ENCODE results near the gene SMG5.

The SMG5 gene

DNA sequence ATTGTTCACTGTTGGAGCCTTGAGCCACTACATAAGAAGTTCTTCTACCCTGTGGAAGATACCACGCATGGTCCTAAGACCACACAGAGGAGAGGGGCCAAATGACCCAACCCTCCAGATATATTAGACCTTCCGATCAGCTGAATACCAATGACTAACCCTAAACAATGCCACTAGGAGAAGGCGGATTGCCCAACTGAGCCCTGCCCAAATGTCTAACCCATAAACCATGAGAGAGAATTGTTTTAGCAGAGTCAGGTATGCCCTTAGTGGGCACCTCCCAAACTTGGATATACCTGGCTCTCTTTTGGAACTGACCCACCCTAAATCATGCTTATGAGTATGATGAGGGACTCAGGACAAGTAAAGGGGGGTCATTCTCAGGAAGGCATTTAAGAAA, 12.3 kb downstream of the SMG5 start:
- H3K9ac ChIP-seq (ENCODE audit: low read length), result no peak overlapping the region
- peaks cover 52% of the 10 kb centered on the region for H3K36me3 ChIP-seq (ENCODE audit: control insufficient read depth, insufficient read depth, low read length)
- no peaks in the 10 kb centered on the region for H3K4me1 ChIP-seq (ENCODE audit: control insufficient read depth, insufficient read depth, low read length)
- H3K27ac ChIP-seq (ENCODE audit: low read depth, low read length), result no peak overlapping the region
- no peak overlapping the region for H3K4me3 ChIP-seq (ENCODE audit: low read length)
- no peaks in the 10 kb centered on the region for H3K27me3 ChIP-seq (ENCODE audit: control insufficient read depth, insufficient read depth, low read length)

- Histone ChIP-seq H3K36me3 (ENCODE audit: control insufficient read depth, insufficient read depth, low read length) (peaks cover 42% of the 10 kb centered on the region), H3K9ac (ENCODE audit: low read length) (no peak overlapping the region), H3K27me3 (ENCODE audit: control insufficient read depth, insufficient read depth, low read length) (no peaks in the 10 kb centered on the region), H3K4me3 (ENCODE audit: low read length) (no peak overlapping the region), H3K27ac (ENCODE audit: low read depth, low read length) (no peak overlapping the region), H3K4me1 (ENCODE audit: control insufficient read depth, insufficient read depth, low read length) (no peaks in the 10 kb centered on the region)
Measured at GRCh38 chr1:156268336-156268735, 14.3 kb downstream of the SMG5 start.

DNA sequence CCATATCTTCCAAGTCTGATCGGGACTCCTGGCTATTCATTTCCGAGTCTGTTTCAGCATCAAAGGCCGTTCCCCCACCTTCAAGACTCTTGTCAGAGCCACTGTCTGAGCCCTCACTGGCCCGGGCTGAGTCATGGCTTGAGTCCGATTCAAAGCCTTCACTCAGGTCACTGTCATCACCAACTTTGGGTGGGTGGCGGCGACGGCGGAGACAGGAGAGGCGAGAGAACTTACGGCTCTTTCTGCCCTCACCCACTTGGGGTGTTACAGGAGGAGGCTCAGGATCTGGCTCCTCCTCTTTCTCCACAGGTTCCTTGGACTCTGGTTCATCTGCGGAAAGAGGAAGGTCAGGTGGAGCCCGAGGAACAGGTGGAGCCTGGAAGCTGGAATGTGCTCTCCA, 16.6 kb downstream of the SMG5 start:
- no peak overlapping the region for H3K4me3 ChIP-seq (ENCODE audit: low read length)
- H3K27ac ChIP-seq (ENCODE audit: low read depth, low read length), result no peak overlapping the region
- no peaks in the 10 kb centered on the region for H3K4me1 ChIP-seq (ENCODE audit: control insufficient read depth, insufficient read depth, low read length)
- H3K27me3 ChIP-seq (ENCODE audit: control insufficient read depth, insufficient read depth, low read length), result no peaks in the 10 kb centered on the region
- peaks cover 44% of the 10 kb centered on the region for H3K36me3 ChIP-seq (ENCODE audit: control insufficient read depth, insufficient read depth, low read length)
- H3K9ac ChIP-seq (ENCODE audit: low read length), result no peak overlapping the region

GRCh38 chr1:156263288-156263655, 19.4 kb downstream of the SMG5 start:
- no peak overlapping the region for H3K9ac ChIP-seq (ENCODE audit: low read length)
- H3K4me1 ChIP-seq (ENCODE audit: control insufficient read depth, insufficient read depth, low read length), result no peaks in the 10 kb centered on the region

DNA sequence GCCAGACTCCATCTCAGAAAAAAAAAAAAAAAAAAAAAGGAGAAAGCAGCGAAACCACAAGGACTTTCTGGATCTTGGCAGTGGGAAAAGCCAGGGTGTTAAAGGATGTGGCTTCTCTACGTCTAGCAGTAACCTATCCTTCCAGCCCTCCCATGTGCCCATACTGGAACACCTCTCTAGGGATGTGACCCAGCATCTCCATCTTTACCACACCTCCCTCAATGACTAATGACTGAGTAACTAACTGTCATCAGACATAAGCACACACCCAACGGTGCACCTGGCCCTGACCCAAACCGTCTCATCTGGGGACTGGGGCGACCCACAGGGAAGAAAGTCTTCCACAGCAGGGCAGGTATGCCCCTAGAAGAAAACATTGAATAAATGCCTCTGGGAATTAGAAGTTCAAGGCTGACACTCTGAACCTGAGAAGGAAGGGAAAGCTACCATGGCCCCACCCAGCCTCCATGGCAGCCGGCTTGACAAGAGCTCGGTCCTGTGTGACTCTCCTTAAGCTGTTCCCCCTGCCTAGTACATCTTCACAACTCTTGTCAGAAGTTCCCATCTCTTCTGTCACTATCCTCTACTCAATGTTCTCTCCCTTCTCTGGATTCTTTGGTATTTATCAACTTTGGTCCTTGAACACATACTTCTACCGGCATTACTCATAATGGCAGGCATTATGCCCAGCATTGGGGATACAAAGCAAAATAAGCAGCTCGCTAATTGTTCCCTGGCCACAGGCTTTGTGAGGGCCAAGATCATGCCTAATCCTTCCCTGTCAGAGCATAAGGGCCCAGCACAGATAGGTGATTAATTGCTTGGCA, 20.0 kb downstream of the SMG5 start:
- Histone ChIP-seq H3K4me3 (ENCODE audit: low read length) (no peak overlapping the region), H3K27me3 (ENCODE audit: control insufficient read depth, insufficient read depth, low read length) (no peaks in the 10 kb centered on the region), H3K27ac (ENCODE audit: low read depth, low read length) (no peak overlapping the region), H3K4me1 (ENCODE audit: control insufficient read depth, insufficient read depth, low read length) (no peaks in the 10 kb centered on the region), H3K9ac (ENCODE audit: low read length) (no peak overlapping the region), H3K36me3 (ENCODE audit: control insufficient read depth, insufficient read depth, low read length) (peaks cover 59% of the 10 kb centered on the region)

More at GRCh38 chr1:156263288-156263655, 19.4 kb downstream of the SMG5 start:
- H3K36me3 ChIP-seq (ENCODE audit: control insufficient read depth, insufficient read depth, low read length), result peaks cover 60% of the 10 kb centered on the region
- no peak overlapping the region for H3K4me3 ChIP-seq (ENCODE audit: low read length)
- H3K27ac ChIP-seq (ENCODE audit: low read depth, low read length), result no peak overlapping the region
- no peaks in the 10 kb centered on the region for H3K27me3 ChIP-seq (ENCODE audit: control insufficient read depth, insufficient read depth, low read length)

DNA sequence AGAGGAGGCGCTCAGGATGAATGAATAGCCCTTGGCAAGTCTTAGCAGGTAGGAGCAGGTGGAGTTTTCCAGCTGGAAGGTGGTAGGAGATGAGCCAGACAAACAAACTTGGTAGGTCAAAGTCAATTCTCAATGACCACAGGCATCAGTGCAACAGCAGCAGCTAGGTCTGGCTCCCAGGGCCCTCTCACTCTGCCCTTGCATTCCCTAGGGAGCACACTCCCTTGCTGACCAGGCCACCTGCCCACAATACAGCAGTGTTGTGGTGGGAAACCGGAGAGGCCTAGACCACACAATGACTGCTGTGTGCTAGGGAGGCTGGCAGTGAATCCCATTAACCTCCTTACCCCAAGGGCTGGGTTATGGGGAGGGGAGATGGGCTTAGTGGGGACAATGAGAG, 21.7 kb downstream of the SMG5 start:
- H3K9ac ChIP-seq (ENCODE audit: low read length), result no peak overlapping the region
- no peaks in the 10 kb centered on the region for H3K27me3 ChIP-seq (ENCODE audit: control insufficient read depth, insufficient read depth, low read length)
- H3K4me3 ChIP-seq (ENCODE audit: low read length), result no peak overlapping the region
- H3K36me3 ChIP-seq (ENCODE audit: control insufficient read depth, insufficient read depth, low read length), result peaks cover 62% of the 10 kb centered on the region
- H3K27ac ChIP-seq (ENCODE audit: low read depth, low read length), result no peak overlapping the region
- H3K4me1 ChIP-seq (ENCODE audit: control insufficient read depth, insufficient read depth, low read length), result no peaks in the 10 kb centered on the region

- no peak overlapping the region for H3K27ac ChIP-seq (ENCODE audit: low read depth, low read length)
- peaks cover 65% of the 10 kb centered on the region for H3K36me3 ChIP-seq (ENCODE audit: control insufficient read depth, insufficient read depth, low read length)
- H3K4me3 ChIP-seq (ENCODE audit: low read length), result no peak overlapping the region
- no peaks in the 10 kb centered on the region for H3K27me3 ChIP-seq (ENCODE audit: control insufficient read depth, insufficient read depth, low read length)
- H3K4me1 ChIP-seq (ENCODE audit: control insufficient read depth, insufficient read depth, low read length), result no peaks in the 10 kb centered on the region
- no peak overlapping the region for H3K9ac ChIP-seq (ENCODE audit: low read length)
Measured at GRCh38 chr1:156259805-156260204, 22.8 kb downstream of the SMG5 start.

GRCh38 chr1:156258859-156259258, 23.8 kb downstream of the SMG5 start:
- Histone ChIP-seq H3K4me3 (ENCODE audit: low read length) (no peak overlapping the region), H3K9ac (ENCODE audit: low read length) (no peak overlapping the region), H3K36me3 (ENCODE audit: control insufficient read depth, insufficient read depth, low read length) (peaks cover 67% of the 10 kb centered on the region), H3K27me3 (ENCODE audit: control insufficient read depth, insufficient read depth, low read length) (no peaks in the 10 kb centered on the region), H3K27ac (ENCODE audit: low read depth, low read length) (no peak overlapping the region), H3K4me1 (ENCODE audit: control insufficient read depth, insufficient read depth, low read length) (no peaks in the 10 kb centered on the region)

GRCh38 chr1:156257711-156258110, 24.9 kb downstream of the SMG5 start:
- Histone ChIP-seq H3K4me1 (ENCODE audit: control insufficient read depth, insufficient read depth, low read length) (no peaks in the 10 kb centered on the region), H3K27me3 (ENCODE audit: control insufficient read depth, insufficient read depth, low read length) (no peaks in the 10 kb centered on the region), H3K9ac (ENCODE audit: low read length) (no peak overlapping the region), H3K4me3 (ENCODE audit: low read length) (no peak overlapping the region), H3K36me3 (ENCODE audit: control insufficient read depth, insufficient read depth, low read length) (peaks cover 69% of the 10 kb centered on the region), H3K27ac (ENCODE audit: low read depth, low read length) (no peak overlapping the region)

DNA sequence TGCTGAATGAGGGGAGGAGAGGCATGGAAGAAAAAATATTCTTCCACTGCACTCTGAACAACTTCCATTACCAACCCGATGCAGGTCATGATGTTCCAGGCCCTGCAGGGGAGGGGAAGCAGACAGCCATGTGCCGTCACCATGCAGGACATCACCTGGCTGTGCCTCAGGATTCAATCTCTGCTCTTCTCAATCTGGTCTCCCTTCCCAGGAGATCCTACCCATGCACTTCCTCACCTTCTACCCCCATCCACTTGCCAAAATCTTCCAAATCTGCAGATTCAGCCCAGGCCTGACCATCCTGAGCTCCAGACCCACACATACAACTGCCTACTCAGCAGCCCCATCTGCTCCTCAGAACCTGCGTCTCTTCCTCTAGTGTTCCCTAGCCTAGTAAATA, 29.0 kb downstream of the SMG5 start:
- Histone ChIP-seq H3K27me3 (ENCODE audit: control insufficient read depth, insufficient read depth, low read length) (no peaks in the 10 kb centered on the region), H3K27ac (ENCODE audit: low read depth, low read length) (no peak overlapping the region), H3K4me3 (ENCODE audit: low read length) (no peak overlapping the region), H3K4me1 (ENCODE audit: control insufficient read depth, insufficient read depth, low read length) (no peaks in the 10 kb centered on the region), H3K9ac (ENCODE audit: low read length) (no peak overlapping the region), H3K36me3 (ENCODE audit: control insufficient read depth, insufficient read depth, low read length) (peaks cover 68% of the 10 kb centered on the region)

DNA sequence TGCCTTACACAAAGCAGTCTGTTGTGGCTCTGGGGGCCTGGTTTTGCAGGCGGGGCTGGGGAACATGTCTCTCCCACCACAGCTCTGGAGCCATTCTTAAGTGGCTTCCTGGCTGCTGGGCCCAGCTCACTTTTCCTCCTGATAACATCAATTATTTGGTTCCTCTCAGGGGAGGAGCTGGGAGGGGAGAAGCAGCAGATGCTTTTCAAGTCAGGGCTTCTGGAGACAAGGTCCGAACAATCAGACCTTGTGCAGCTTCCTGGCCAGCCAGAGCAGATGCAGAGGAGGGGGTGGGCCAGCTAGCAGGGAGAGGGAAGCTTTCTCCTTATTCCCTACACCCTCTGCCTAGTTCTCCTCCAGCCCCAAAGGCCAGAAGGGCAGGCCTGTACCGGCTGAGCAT, 31.1 kb downstream of the SMG5 start:
- no peak overlapping the region for H3K27ac ChIP-seq (ENCODE audit: low read depth, low read length)

GRCh38 chr1:156249593-156249992, 33.0 kb downstream of the SMG5 start:
- H3K27ac ChIP-seq (ENCODE audit: low read depth, low read length), result no peak overlapping the region
- H3K4me1 ChIP-seq (ENCODE audit: control insufficient read depth, insufficient read depth, low read length), result peaks cover 3% of the 10 kb centered on the region
- H3K27me3 ChIP-seq (ENCODE audit: control insufficient read depth, insufficient read depth, low read length), result peaks cover 21% of the 10 kb centered on the region
- peaks cover 43% of the 10 kb centered on the region for H3K36me3 ChIP-seq (ENCODE audit: control insufficient read depth, insufficient read depth, low read length)
- H3K4me3 ChIP-seq (ENCODE audit: low read length), result no peak overlapping the region
- H3K9ac ChIP-seq (ENCODE audit: low read length), result no peak overlapping the region

More for the DNA sequence above, 31.1 kb downstream of the SMG5 start:
- no peak overlapping the region for H3K9ac ChIP-seq (ENCODE audit: low read length)
- H3K4me3 ChIP-seq (ENCODE audit: low read length), result no peak overlapping the region
- H3K36me3 ChIP-seq (ENCODE audit: control insufficient read depth, insufficient read depth, low read length), result peaks cover 52% of the 10 kb centered on the region
- peaks cover 3% of the 10 kb centered on the region for H3K4me1 ChIP-seq (ENCODE audit: control insufficient read depth, insufficient read depth, low read length)
- H3K27me3 ChIP-seq (ENCODE audit: control insufficient read depth, insufficient read depth, low read length), result peaks cover 2% of the 10 kb centered on the region

- no peak overlapping the region for H3K9ac ChIP-seq (ENCODE audit: low read length)
- peaks cover 35% of the 10 kb centered on the region for H3K36me3 ChIP-seq (ENCODE audit: control insufficient read depth, insufficient read depth, low read length)
- no peak overlapping the region for H3K4me3 ChIP-seq (ENCODE audit: low read length)
- no peak overlapping the region for H3K27ac ChIP-seq (ENCODE audit: low read depth, low read length)
- H3K4me1 ChIP-seq (ENCODE audit: control insufficient read depth, insufficient read depth, low read length), result peaks cover 3% of the 10 kb centered on the region
- peaks cover 21% of the 10 kb centered on the region for H3K27me3 ChIP-seq (ENCODE audit: control insufficient read depth, insufficient read depth, low read length)
Measured at GRCh38 chr1:156248323-156248683, 34.3 kb downstream of the SMG5 start.
